A549 (cell line): ENCODE data around the gene ATP1B3. TPM values are rescaled to one million over a fixed set of nuclear protein-coding genes. Genes with fewer than 3 reads are reported as not detected.
A peak's percentile ranks its signal among the peaks of the same experiment; 100 is the strongest.

Experiments used
- ATAC-seq, 2 experiments: fragments of 200-7000 bp in 1 of 2; fragments of >200 bp in 1 of 2; cut with Nextera tagmentation in 1 of 2; cut with Tn5 transposase in 1 of 2; 3 replicates each; pipeline versions ENCODE4 v1.8.0 to v1.9.1; 2018 to 2020; ENCODE audit warnings: mild to moderate bottlenecking in 1 of 2, moderate library complexity in 1 of 2
- CTCF ChIA-PET: fragments of 300-600 bp; sonication (Branson Sonifier 250); formaldehyde crosslinking; extraction: SDS; loops from one replicate; lab custom pipeline; 2021; ENCODE audit warnings: antibody characterized with exemption, inconsistent platforms; lab: Yijun Ruan, JAX
- POLR2A ChIA-PET: fragments of 350-600 bp; formaldehyde crosslinking; extraction: SDS; loops from one replicate; lab custom pipeline; 2021; ENCODE audit warnings: antibody characterized with exemption, inconsistent platforms; lab: Yijun Ruan, JAX
- DNase-seq, 2 experiments: peaks; one replicate each; pipeline versions ENCODE4 v3.0.0 to v3.0.0-alpha.2; 2011 to 2016; ENCODE audit warnings: low read depth in 1 of 2, low spot score in 1 of 2
- FAIRE-seq: peaks from 2 replicates; lab custom pipeline; 2011; peaks lifted over from hg19 to GRCh38; lab: Jason Lieb, UNC
- H3K27ac ChIP-seq, 2 experiments: fragments of >200 bp; sonication (Bioruptor Twin); formaldehyde crosslinking; 3 replicates each; pipeline ENCODE4 v1.5.1; 2016 to 2017
- H3K4me1 ChIP-seq: fragments of >200 bp; sonication (Bioruptor Twin); formaldehyde crosslinking; 3 replicates; pipeline ENCODE4 v1.6.1; 2016
- H3K4me2 ChIP-seq: fragments of >200 bp; sonication (Bioruptor Twin); formaldehyde crosslinking; 3 replicates; pipeline ENCODE4 v1.6.1; 2016
- H3K4me3 ChIP-seq: fragments of >200 bp; sonication (Bioruptor Twin); formaldehyde crosslinking; 3 replicates; pipeline ENCODE4 v1.5.1; 2016
- H3K9me3 ChIP-seq: fragments of >200 bp; sonication (Bioruptor Twin); formaldehyde crosslinking; 3 replicates; pipeline ENCODE4 v1.6.1; 2016
- CBX2 ChIP-seq: fragments of 200-600 bp; sonication (generic); IDR thresholded peaks from 2 replicates; pipeline ENCODE4 v1.6.1; 2016; ENCODE audit warnings: low read depth, mild to moderate bottlenecking, borderline replicate concordance
- CBX8 ChIP-seq: fragments of 200-600 bp; sonication (generic); IDR thresholded peaks from 2 replicates; pipeline ENCODE4 v1.6.1; 2016
- CHD4 ChIP-seq: fragments of 200-600 bp; sonication (generic); IDR thresholded peaks from 2 replicates; pipeline ENCODE4 v1.6.1; 2016; ENCODE audit warnings: antibody characterized with exemption, mild to moderate bottlenecking, borderline replicate concordance
- EP300 ChIP-seq, 2 experiments: fragments of >200 bp; sonication (Bioruptor Twin); formaldehyde crosslinking; IDR thresholded peaks; 2 replicates in 1 of 2; 3 replicates in 1 of 2; pipeline ENCODE4 v1.6.1; 2016 to 2017
- ESRRA ChIP-seq: fragments of 150-350 bp; IDR thresholded peaks from 2 replicates; pipeline ENCODE4 v1.6.1; 2014; ENCODE audit warnings: mild to moderate bottlenecking, low read length, borderline replicate concordance
- FOSL2 ChIP-seq, 2 experiments: fragments of 450-650 bp in 1 of 2; fragments of >200 bp in 1 of 2; sonication (Bioruptor Twin) in 1 of 2; formaldehyde crosslinking; IDR thresholded peaks; 2 replicates each; pipeline versions ENCODE4 v1.5.0 to v1.6.1; 2016 to 2020; ENCODE audit warnings: mild to moderate bottlenecking in 1 of 2, moderate library complexity in 1 of 2
- FOXS1 ChIP-seq: fragments of 250-450 bp; sonication (Bioruptor Pico); IDR thresholded peaks from 2 replicates; pipeline ENCODE4 v1.5.0; 2020; ENCODE audit warnings: mild to moderate bottlenecking, moderate library complexity
- GATA3 ChIP-seq: IDR thresholded peaks from 2 replicates; pipeline ENCODE4 v1.6.1; 2012; ENCODE audit warnings: borderline replicate concordance
- HEYL ChIP-seq: fragments of 250-450 bp; sonication (Bioruptor Pico); IDR thresholded peaks from 2 replicates; pipeline ENCODE4 v1.8.0; 2021; ENCODE audit warnings: mild to moderate bottlenecking, moderate library complexity
- HOXB13 ChIP-seq: fragments of 250-450 bp; sonication (Bioruptor Pico); IDR thresholded peaks from 2 replicates; pipeline ENCODE4 v1.5.0; 2020; ENCODE audit warnings: low read depth, mild to moderate bottlenecking, moderate library complexity
- JUN ChIP-seq, 2 experiments: fragments of >200 bp; sonication (Bioruptor Twin); formaldehyde crosslinking; IDR thresholded peaks; 2 replicates in 1 of 2; 3 replicates in 1 of 2; pipeline ENCODE4 v1.6.1; 2016 to 2017
- NFE2L2 ChIP-seq: fragments of 150-350 bp; conservative IDR thresholded peaks from 2 replicates; pipeline ENCODE4 v1.6.1; 2014; ENCODE audit warnings: low read length
- NPAS2 ChIP-seq: fragments of 250-450 bp; sonication (Bioruptor Pico); IDR thresholded peaks from 2 replicates; pipeline ENCODE4 v1.8.0; 2022; ENCODE audit warnings: mild to moderate bottlenecking, moderate library complexity, borderline replicate concordance
- POLR2AphosphoS2 ChIP-seq: conservative IDR thresholded peaks from 2 replicates; pipeline ENCODE4 v1.6.1; 2012; ENCODE audit warnings: low read length, improper control_type of control experiment, inconsistent platforms
- RARB ChIP-seq: fragments of 250-450 bp; sonication (Bioruptor Pico); IDR thresholded peaks from 2 replicates; pipeline ENCODE4 v1.8.0; 2021; ENCODE audit warnings: mild to moderate bottlenecking, moderate library complexity
- RFX5 ChIP-seq: fragments of 450-650 bp; IDR thresholded peaks from 2 replicates; pipeline ENCODE4 v1.7.1; 2014; ENCODE audit warnings: antibody characterized with exemption, mild to moderate bottlenecking, moderate library complexity
- RNF2 ChIP-seq: fragments of 200-600 bp; sonication (generic); IDR thresholded peaks from 2 replicates; pipeline ENCODE4 v1.6.1; 2016; ENCODE audit warnings: low read depth, mild to moderate bottlenecking, antibody characterized with exemption, moderate library complexity, borderline replicate concordance
- SMC3 ChIP-seq: fragments of >200 bp; sonication (Bioruptor Twin); formaldehyde crosslinking; IDR thresholded peaks from 3 replicates; pipeline ENCODE4 v1.6.1; 2018; ENCODE audit warnings: inconsistent platforms
- TFCP2L1 ChIP-seq: fragments of 250-450 bp; sonication (Bioruptor Pico); IDR thresholded peaks from 2 replicates; pipeline ENCODE4 v1.5.0; 2021; ENCODE audit warnings: mild to moderate bottlenecking
- ZNF302 ChIP-seq: fragments of 250-450 bp; sonication (Bioruptor Pico); IDR thresholded peaks from 2 replicates; pipeline ENCODE4 v1.9.0; 2021; ENCODE audit warnings: inconsistent platforms, mild to moderate bottlenecking, moderate library complexity
- WGBS: methylation state at CpG from one replicate; pipeline ENCODE4 v1.1.6; 2017; ENCODE audit errors: missing lambda C conversion rate; 5-methylcytosine and 5-hydroxymethylcytosine counted together
- polyA plus RNA-seq, 4 experiments: library from polyadenylated mRNA; depleted of rRNA in 3 of 4; stranded (reverse); fragments of >200 nt; fragmentation: RNase III in 1 of 4; extraction: RNeasy Plus Mini Kit Qiagen cat#74134 plus additional on column Dnase treatment in 1 of 4; gene quantifications; 2 replicates in 3 of 4; 3 replicates in 1 of 4; pipeline ENCODE4 v1.2.3, GENCODE V29; 2011 to 2017
- TF ChIP-seq, protein P1 (sequence below): fragments of >200 bp; sonication (Bioruptor Twin); formaldehyde crosslinking; IDR thresholded peaks from 3 replicates; pipeline ENCODE4 v1.5.1; 2016
- TF ChIP-seq, protein P2 (sequence below): fragments of 250-450 bp; sonication (Bioruptor Pico); IDR thresholded peaks from 2 replicates; pipeline ENCODE4 v1.5.0; 2020; ENCODE audit warnings: low read depth, mild to moderate bottlenecking, moderate library complexity

Gene ATP1B3
- polyA plus RNA-seq, 2 of the 4 experiments (the other 2 are of a cell fraction), result 230 to 306 TPM

GRCh38 chr3:141853629-141854168, 22.7 kb upstream of the ATP1B3 start:
- POLR2A ChIA-PET, result no interaction called here
- DNase-seq (no peak), FAIRE-seq (no peak), ATAC-seq (no peak)
- Histone ChIP-seq H3K4me3 (no peak overlapping the region), H3K9me3 (no peaks in the 10 kb centered on the region), H3K4me1 (no peaks in the 10 kb centered on the region), H3K27ac (no peak overlapping the region), H3K4me2 (no peak overlapping the region)
- TF ChIP-seq ESRRA (no peak), POLR2AphosphoS2 (no peak), TFCP2L1 (CRISPR knock-in tag) (no peak), FOSL2 (IDR thresholded peaks at IDR 0.05) (no peak), FOSL2 (CRISPR knock-in tag; IDR thresholded peaks at IDR 0.05) (no peak), HOXB13 (no peak), GATA3 (no peak), CHD4 (no peak), RARB (no peak), RNF2 (no peak), JUN (IDR thresholded peaks at IDR 0.05) (no peak), CBX8 (no peak), ZNF302 (CRISPR knock-in tag) (no peak), HEYL (CRISPR knock-in tag) (no peak)
- TF ChIP-seq, protein P1, sequence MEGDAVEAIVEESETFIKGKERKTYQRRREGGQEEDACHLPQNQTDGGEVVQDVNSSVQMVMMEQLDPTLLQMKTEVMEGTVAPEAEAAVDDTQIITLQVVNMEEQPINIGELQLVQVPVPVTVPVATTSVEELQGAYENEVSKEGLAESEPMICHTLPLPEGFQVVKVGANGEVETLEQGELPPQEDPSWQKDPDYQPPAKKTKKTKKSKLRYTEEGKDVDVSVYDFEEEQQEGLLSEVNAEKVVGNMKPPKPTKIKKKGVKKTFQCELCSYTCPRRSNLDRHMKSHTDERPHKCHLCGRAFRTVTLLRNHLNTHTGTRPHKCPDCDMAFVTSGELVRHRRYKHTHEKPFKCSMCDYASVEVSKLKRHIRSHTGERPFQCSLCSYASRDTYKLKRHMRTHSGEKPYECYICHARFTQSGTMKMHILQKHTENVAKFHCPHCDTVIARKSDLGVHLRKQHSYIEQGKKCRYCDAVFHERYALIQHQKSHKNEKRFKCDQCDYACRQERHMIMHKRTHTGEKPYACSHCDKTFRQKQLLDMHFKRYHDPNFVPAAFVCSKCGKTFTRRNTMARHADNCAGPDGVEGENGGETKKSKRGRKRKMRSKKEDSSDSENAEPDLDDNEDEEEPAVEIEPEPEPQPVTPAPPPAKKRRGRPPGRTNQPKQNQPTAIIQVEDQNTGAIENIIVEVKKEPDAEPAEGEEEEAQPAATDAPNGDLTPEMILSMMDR, result no peak
- TF ChIP-seq, protein P2, sequence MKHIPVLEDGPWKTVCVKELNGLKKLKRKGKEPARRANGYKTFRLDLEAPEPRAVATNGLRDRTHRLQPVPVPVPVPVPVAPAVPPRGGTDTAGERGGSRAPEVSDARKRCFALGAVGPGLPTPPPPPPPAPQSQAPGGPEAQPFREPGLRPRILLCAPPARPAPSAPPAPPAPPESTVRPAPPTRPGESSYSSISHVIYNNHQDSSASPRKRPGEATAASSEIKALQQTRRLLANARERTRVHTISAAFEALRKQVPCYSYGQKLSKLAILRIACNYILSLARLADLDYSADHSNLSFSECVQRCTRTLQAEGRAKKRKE (CRISPR knock-in tag), result no peak
- CTCF ChIA-PET, result interaction anchor here (0.7 kb wide), 1 partner anchor 198 kb away, joined by 3 read pairs; no protein-coding TSS in a partner anchor
- whole genome bisulfite sequencing, result 82% methylated on average over 10 of the region's 10 CpGs

GRCh38 chr3:141854599-141854998, 21.8 kb upstream of the ATP1B3 start:
- CTCF ChIA-PET, result no interaction called here
- POLR2A ChIA-PET, result no interaction called here
- WGBS, result 74% methylated on average over 1 of the region's 1 CpG
- Histone ChIP-seq H3K4me2 (no peak overlapping the region), H3K4me1 (no peaks in the 10 kb centered on the region), H3K4me3 (no peak overlapping the region), H3K27ac (no peak overlapping the region), H3K9me3 (no peaks in the 10 kb centered on the region)
- ATAC-seq (0 out of 6 replicates have a peak, but pooled peaks have one; percentile 19 to 32), DNase-seq (no peak), FAIRE-seq (no peak)
- TF ChIP-seq FOXS1 (no peak), RFX5 (no peak), NPAS2 (CRISPR knock-in tag) (no peak), CBX2 (no peak), EP300 (IDR thresholded peaks at IDR 0.05) (no peak), NFE2L2 (no peak), SMC3 (no peak), FOSL2 (IDR thresholded peaks at IDR 0.05) (no peak), FOSL2 (CRISPR knock-in tag; IDR thresholded peaks at IDR 0.05) (no peak)
- TF ChIP-seq, protein P1, result no peak
